HEK293T (cell line): Measurements from ENCODE around the gene TDRD1.

Experiments
- CTCF ChIA-PET: fragments of 350-600 bp; formaldehyde crosslinking; extraction: SDS; loops from one replicate; lab custom pipeline; 2021; ENCODE audit warnings: antibody characterized with exemption, inconsistent platforms; lab: Yijun Ruan, JAX
- POLR2A ChIA-PET: fragments of 350-600 bp; formaldehyde crosslinking; extraction: SDS; loops from one replicate; lab custom pipeline; 2020; ENCODE audit warnings: antibody characterized with exemption, inconsistent platforms; lab: Yijun Ruan, JAX
- DNase-seq: peaks from one replicate; pipeline ENCODE4 v3.0.0; 2012; ENCODE audit warnings: mixed read lengths; ENCODE audit errors: extremely low spot score
- ARNT ChIP-seq: fragments of 450-650 bp; IDR thresholded peaks from 2 replicates; pipeline ENCODE4 v1.6.1; 2017; ENCODE audit warnings: mild to moderate bottlenecking
- BHLHE40 ChIP-seq: fragments of 450-650 bp; IDR thresholded peaks from 2 replicates; pipeline ENCODE4 v1.6.1; 2016; ENCODE audit warnings: mild to moderate bottlenecking, moderate library complexity, borderline replicate concordance
- CTBP1 ChIP-seq: fragments of 450-650 bp; IDR thresholded peaks from 2 replicates; pipeline ENCODE4 v1.6.1; 2016; ENCODE audit warnings: borderline replicate concordance
- ELF4 ChIP-seq: fragments of 450-650 bp; IDR thresholded peaks from 2 replicates; pipeline ENCODE4 v1.6.1; 2017; ENCODE audit warnings: antibody characterized with exemption
- FOXA1 ChIP-seq: fragments of 450-650 bp; IDR thresholded peaks from 2 replicates; pipeline ENCODE4 v1.6.1; 2016; ENCODE audit warnings: mild to moderate bottlenecking
- FOXK2 ChIP-seq: fragments of 450-650 bp; IDR thresholded peaks from 2 replicates; pipeline ENCODE4 v1.6.1; 2016; ENCODE audit warnings: mild to moderate bottlenecking
- FOXM1 ChIP-seq: fragments of 450-650 bp; IDR thresholded peaks from 2 replicates; pipeline ENCODE4 v1.6.1; 2017; ENCODE audit warnings: mild to moderate bottlenecking, borderline replicate concordance
- HDGF ChIP-seq: fragments of 450-650 bp; IDR thresholded peaks from 2 replicates; pipeline ENCODE4 v1.6.1; 2017; ENCODE audit warnings: antibody characterized with exemption, borderline replicate concordance
- L3MBTL2 ChIP-seq: fragments of 450-650 bp; conservative IDR thresholded peaks from 2 replicates; pipeline ENCODE4 v1.6.1; 2016; ENCODE audit warnings: mild to moderate bottlenecking
- LEF1 ChIP-seq: fragments of 450-650 bp; IDR thresholded peaks from 2 replicates; pipeline ENCODE4 v1.6.1; 2017; ENCODE audit warnings: mild to moderate bottlenecking, borderline replicate concordance
- NFRKB ChIP-seq: fragments of 450-650 bp; IDR thresholded peaks from 2 replicates; pipeline ENCODE4 v1.6.1; 2016; ENCODE audit warnings: mild to moderate bottlenecking, moderate library complexity
- PKNOX1 ChIP-seq: fragments of 450-650 bp; IDR thresholded peaks from 2 replicates; pipeline ENCODE4 v1.6.1; 2016
- SP1 ChIP-seq: fragments of 450-650 bp; IDR thresholded peaks from 2 replicates; pipeline ENCODE4 v1.6.1; 2017
- SUZ12 ChIP-seq: fragments of 450-650 bp; IDR thresholded peaks from 2 replicates; pipeline ENCODE4 v1.6.1; 2016; ENCODE audit warnings: mild to moderate bottlenecking
- TARDBP ChIP-seq: fragments of 450-650 bp; IDR thresholded peaks from 2 replicates; pipeline ENCODE4 v1.6.1; 2016
- ZNF384 ChIP-seq: fragments of 450-650 bp; IDR thresholded peaks from 2 replicates; pipeline ENCODE4 v1.6.1; 2016

The TDRD1 gene

GRCh38 chr10:114166494-114166893 lies 12.7 kb upstream of the TDRD1 start:
- TF ChIP-seq NFRKB (no peak), ELF4 (no peak), ZNF384 (no peak), SP1 (no peak), TARDBP (no peak), BHLHE40 (no peak)
- CTCF ChIA-PET = no interaction called here
- no peak for DNase-seq
- POLR2A ChIA-PET = no interaction called here

- POLR2A ChIA-PET = no interaction called here
- TF ChIP-seq FOXM1 (no peak), BHLHE40 (no peak), ZNF384 (no peak), HDGF (no peak), ARNT (no peak), LEF1 (no peak), ELF4 (no peak), L3MBTL2 (no peak)
- CTCF ChIA-PET = no interaction called here
- no peak for DNase-seq
Measured at GRCh38 chr10:114167985-114168384, 11.2 kb upstream of the TDRD1 start.

- ChIA-PET POLR2A (no interaction called here), CTCF (interaction anchor here (0.7 kb wide), 1 partner anchor 588 kb away, joined by 5 read pairs; no protein-coding TSS in a partner anchor)
- no peak for TF ChIP-seq ZNF384
- TF ChIP-seq FOXK2 = no peak
- TF ChIP-seq ELF4 = no peak
- TF ChIP-seq HDGF = no peak
- TF ChIP-seq LEF1 = no peak
- TF ChIP-seq CTBP1 = no peak
- no peak for TF ChIP-seq ARNT
- TF ChIP-seq FOXA1 = no peak
- no peak for TF ChIP-seq BHLHE40
- no peak for TF ChIP-seq SP1
- TF ChIP-seq TARDBP = no peak
- TF ChIP-seq PKNOX1 = no peak
- TF ChIP-seq SUZ12 = no peak
- no peak for TF ChIP-seq FOXM1
- TF ChIP-seq L3MBTL2 = no peak
- no peak for TF ChIP-seq NFRKB
- no peak for DNase-seq
Measured at GRCh38 chr10:114168450-114169009, 10.6 kb upstream of the TDRD1 start.

- no peak for TF ChIP-seq CTBP1
- TF ChIP-seq ZNF384 = no peak
- TF ChIP-seq SP1 = no peak
- TF ChIP-seq FOXM1 = no peak
- TF ChIP-seq FOXA1 = no peak
- TF ChIP-seq SUZ12 = no peak
- no peak for TF ChIP-seq PKNOX1
- TF ChIP-seq FOXK2 = no peak
- no peak for TF ChIP-seq L3MBTL2
- TF ChIP-seq HDGF = no peak
- no peak for TF ChIP-seq LEF1
- POLR2A ChIA-PET = no interaction called here
- DNase-seq = no peak
- CTCF ChIA-PET = interaction anchor here (0.5 to 0.6 kb wide), 2 partner anchors 13 to 544 kb away, joined by 3 read pairs; no protein-coding TSS in a partner anchor
Measured at GRCh38 chr10:114172216-114172615, 6.9 kb upstream of the TDRD1 start.

GRCh38 chr10:114172776-114173602 lies 6.2 kb upstream of the TDRD1 start:
- ChIA-PET CTCF (interaction anchor here (0.5 kb wide), 1 partner anchor 543 kb away, joined by 3 read pairs; no protein-coding TSS in a partner anchor), POLR2A (no interaction called here)
- DNase-seq = no peak
- no peak for TF ChIP-seq FOXK2
- no peak for TF ChIP-seq ZNF384
- no peak for TF ChIP-seq TARDBP
- TF ChIP-seq SP1 = no peak
- TF ChIP-seq LEF1 = no peak
- no peak for TF ChIP-seq BHLHE40
- TF ChIP-seq ARNT = no peak

GRCh38 chr10:114173603-114173920 lies 5.6 kb upstream of the TDRD1 start:
- peak; percentile 30 for DNase-seq
- TF ChIP-seq L3MBTL2 (peak; percentile 53; the same call in 1 of the 2 replicates), PKNOX1 (no peak)
- CTCF ChIA-PET = no interaction called here
- POLR2A ChIA-PET = interaction anchor here (0.8 to 1.0 kb wide), 4 partner anchors 10 to 35 kb away, joined by 3 to 5 read pairs (median 4); no protein-coding TSS in a partner anchor
